HK-2 (cell line): ENCODE measurements around the gene BCAS2.

ENCODE experiments used
- DNase-seq: peaks from one replicate; pipeline ENCODE4 v3.0.0-alpha.2; 2018; ENCODE audit not compliant: unreplicated experiment

The BCAS2 gene

DNA sequence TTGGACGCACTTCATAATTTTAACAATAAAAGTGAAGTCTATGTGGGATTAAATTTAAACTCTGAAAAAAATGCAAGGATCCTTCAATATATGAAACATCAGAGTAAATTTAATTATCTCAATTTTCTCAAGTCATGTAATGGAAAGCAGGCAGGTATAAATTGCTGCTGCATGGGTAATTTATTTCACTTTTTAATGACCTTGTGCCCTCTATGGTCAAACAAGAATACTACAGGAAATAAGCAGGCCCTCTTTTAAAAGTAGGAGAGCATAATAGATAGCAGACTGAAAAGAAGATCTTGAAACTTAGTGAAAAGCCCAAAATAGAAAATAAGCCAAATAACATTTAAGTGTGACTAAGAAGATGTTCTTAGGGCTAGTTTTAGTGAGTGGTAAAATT, 22.9 kb downstream of the BCAS2 start:
- no peak for DNase-seq

DNA sequence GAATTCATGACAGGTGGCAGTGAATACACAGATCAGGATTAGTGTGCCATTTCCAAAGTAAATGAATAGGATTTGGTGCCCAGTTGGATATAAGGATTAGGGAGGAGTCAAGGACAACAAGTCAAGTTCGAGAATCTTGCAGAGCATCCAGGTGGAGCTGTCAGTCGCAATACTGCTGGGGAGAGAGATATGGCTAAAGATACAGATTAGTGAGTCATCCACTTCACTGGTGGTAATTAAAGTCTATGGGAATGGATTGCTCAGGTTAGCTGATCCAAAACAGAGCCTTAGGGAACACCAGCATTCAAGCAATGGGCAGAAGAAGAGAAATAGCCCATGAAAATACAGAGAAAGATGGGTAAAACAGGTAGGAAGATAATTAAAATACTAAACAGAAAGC, 26.8 kb downstream of the BCAS2 start:
- DNase-seq: no peak

DNA sequence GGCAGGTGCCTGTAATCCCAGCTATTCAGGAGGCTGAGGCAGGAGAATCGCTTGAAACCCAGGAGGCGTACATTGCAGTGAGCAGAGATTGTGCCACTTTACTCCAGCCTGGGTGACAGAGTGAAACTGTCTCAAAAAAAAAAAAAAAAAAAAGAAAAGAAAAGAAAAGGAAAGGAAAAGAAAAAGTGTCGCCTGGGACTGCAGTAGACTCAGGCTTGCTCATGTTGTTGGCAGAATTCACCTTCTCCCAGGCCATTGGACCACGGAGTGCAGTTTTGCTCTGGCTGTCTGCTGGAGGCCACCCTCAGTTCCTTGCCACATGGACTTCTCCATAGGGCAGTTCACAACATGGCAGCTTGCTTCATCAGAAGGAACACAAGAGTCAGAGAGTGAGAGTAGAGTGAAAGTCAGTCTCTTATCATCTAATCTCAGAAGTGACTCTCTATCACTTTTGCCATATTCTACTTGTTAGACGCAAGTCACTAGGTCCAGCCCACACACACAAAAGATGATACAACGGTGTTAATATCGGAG, 29.2 kb downstream of the BCAS2 start:
- DNase-seq: no peak

DNA sequence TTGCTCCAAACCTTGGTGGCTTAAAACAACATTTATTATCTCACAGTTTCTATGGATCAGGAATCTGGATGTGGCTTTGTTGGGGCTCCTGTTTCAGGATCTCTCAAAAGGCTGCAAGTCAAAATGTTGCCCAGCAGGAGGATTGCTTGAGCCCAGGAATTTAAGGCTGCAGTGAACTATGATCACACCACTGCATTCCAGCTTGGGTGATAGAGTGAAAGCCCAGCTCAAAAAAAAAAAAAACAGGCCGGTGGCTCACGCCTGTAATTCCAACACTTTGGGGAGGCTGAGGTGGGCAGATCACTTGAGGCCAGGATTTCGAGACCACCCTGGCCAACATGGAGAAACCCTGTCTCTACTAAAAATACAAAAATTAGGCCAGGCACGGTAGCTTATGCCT, 30.0 kb downstream of the BCAS2 start:
- DNase-seq: no peak

GRCh38 chr1:114550336-114550735, 31.1 kb downstream of the BCAS2 start:
- DNase-seq: no peak

GRCh38 chr1:114549137-114549536, 32.3 kb downstream of the BCAS2 start:
- no peak for DNase-seq

GRCh38 chr1:114547076-114547475, 34.3 kb downstream of the BCAS2 start:
- no peak for DNase-seq

- DNase-seq: no peak
Measured at GRCh38 chr1:114545796-114546195, 35.6 kb downstream of the BCAS2 start.

- DNase-seq: no peak
Measured at GRCh38 chr1:114545315-114545714, 36.1 kb downstream of the BCAS2 start.

- no peak for DNase-seq
Measured at GRCh38 chr1:114540821-114541220, 40.6 kb downstream of the BCAS2 start.

- DNase-seq: no peak
Measured at GRCh38 chr1:114540272-114540671, 41.1 kb downstream of the BCAS2 start.

GRCh38 chr1:114536043-114536442, 45.4 kb downstream of the BCAS2 start:
- no peak for DNase-seq

DNA sequence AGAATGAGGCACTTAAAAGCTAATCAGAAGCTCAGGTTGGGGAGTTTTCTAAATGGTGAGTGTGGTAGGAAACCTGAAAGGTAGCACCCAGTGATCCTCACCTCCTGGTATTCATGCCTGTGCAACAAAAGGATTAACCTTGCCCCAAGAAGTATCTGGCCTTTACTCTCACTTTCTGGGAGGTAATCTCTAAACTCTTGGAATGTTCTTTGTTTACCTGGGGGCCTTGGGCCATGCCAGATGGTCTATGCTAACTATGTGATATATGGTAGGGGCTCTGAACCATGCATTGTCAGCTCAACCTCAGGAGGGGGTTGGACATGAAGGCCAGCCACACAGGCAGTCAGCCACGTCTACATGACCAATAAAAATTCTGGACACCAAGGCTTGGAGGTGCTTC, 46.0 kb downstream of the BCAS2 start:
- no peak for DNase-seq

DNA sequence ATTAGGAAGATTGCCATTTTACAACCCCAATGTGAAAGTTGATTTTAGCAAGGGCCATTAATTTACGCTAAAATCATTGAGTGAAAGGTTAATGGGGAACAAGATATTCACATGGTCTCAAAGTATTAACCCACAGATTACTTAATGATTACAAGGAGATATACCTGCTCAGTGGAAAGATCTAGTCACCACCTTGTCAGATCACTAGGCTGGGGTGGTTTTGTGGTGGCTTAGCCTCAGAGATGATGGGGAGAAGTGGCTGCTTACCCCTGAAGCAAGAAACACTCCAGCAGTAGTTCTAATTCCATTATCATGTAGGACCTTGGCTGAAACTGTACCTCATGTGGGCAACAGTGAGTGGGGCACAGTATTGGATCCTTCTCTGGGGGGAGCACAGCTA, 50.3 kb downstream of the BCAS2 start:
- no peak for DNase-seq

GRCh38 chr1:114530224-114530623, 51.2 kb downstream of the BCAS2 start:
- no peak for DNase-seq

DNA sequence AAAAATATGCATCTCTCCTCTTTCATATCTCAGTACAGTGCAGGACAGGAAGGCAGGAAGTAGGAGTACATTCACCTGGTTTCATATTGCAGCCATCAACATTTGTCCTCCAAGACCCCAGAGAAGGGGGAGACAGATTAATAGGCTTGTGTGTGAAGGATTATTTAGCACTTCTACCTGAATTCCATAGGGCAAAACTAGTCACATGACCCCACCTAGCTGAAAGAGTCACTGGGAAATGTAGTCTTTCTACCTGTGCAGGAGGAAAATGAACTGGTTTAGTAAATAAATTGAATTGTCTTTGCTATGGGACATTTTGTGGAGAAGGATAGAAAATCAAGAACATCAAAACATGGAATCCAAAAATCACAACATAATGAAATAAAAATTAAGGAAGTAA, 56.5 kb downstream of the BCAS2 start:
- no peak for DNase-seq

- no peak for DNase-seq
Measured at GRCh38 chr1:114522264-114522575, 59.2 kb downstream of the BCAS2 start.

DNA sequence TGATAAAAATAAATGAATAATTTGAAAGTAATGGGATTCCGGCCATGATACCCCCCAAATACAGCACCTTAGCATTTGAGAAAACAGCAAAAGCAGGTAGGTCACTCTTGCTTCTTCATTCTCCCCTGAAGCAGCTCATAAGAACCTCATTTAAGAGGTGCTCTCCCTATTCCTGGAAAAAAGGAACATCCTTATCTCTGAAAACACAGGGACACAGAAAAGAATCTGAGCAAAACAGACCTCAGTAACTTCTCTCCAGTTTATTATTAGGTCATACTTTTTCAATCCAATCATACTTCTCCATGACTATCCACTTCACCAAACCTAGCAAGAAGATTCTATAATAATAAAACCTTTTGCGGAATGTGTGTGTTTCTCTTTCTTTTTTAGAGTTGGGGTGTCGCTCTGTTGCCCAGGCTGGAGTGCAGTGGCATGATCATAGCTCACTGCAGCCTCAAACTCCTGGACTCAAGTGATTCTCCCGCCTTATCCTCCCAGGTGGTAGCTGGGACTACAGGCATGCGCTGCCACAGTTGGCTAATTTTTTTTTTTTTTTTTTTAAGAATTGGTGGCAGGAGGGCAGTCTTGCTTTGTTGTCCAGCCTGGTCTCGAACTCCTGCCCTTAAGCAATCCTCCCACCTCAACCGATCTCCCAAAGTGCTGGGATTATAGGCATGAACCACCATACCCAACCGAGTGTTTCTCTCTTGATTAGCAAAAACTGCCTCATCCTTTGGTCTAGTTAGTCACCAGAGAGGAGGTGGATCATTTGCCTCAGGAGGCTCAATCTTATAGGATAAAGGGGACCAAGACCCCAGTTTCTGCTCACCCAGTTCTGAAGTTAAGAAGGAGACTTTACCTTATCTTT, 59.8 kb downstream of the BCAS2 start:
- DNase-seq: no peak
